Right lobe of liver (tissue), 4 donors: ENCODE measurements around the gene SLFN11.

Experiments
- CTCF ChIP-seq, 4 donors: fragments of 200-600 bp in 3 of 4; fragments of 450-650 bp in 1 of 4; IDR thresholded peaks; one replicate each; pipeline versions ENCODE4 v1.5.1 to v1.8.0; 2016 to 2022; ENCODE audit warnings: antibody characterized with exemption in 4 of 4, mild to moderate bottlenecking in 2 of 4
- POLR2A ChIP-seq: fragments of 450-650 bp; IDR thresholded peaks from one replicate; pipeline ENCODE4 v1.6.1; 2017; ENCODE audit warnings: antibody characterized with exemption, mild to moderate bottlenecking
- donor health status: DM: no; HTN: no; CAD: no.
- donor health status: DM: no; HTN: no; CAD: no.
- donor health status: DM: no; HTN: yes; CAD: no.

- TF ChIP-seq CTCF (IDR thresholded peaks at IDR 0.05) (no peak), POLR2A (no peak)
These were observed 16.7 kb upstream of the SLFN11 start for GRCh38 chr17:35390156-35390555.
